Smooth muscle cell (in vitro differentiated cells): ENCODE measurements around the gene CLCN6. TPM values are rescaled to one million over a fixed set of nuclear protein-coding genes. Genes with fewer than 3 reads are reported as not detected.

ENCODE experiments used
- DNase-seq: peaks from one replicate; lab custom pipeline; 2025; ENCODE audit not compliant: unreplicated experiment; lab: John Stamatoyannopoulos, UW
- H2AFZ ChIP-seq: fragments of 200-600 bp; sonication (generic); 2 replicates; pipeline ENCODE4 v1.6.0; 2016; ENCODE audit warnings: antibody characterized with exemption, low read depth, mild to moderate bottlenecking
- H3F3A ChIP-seq: fragments of 200-600 bp; sonication (generic); 2 replicates; pipeline ENCODE4 v1.6.0; 2017; ENCODE audit warnings: antibody characterized with exemption, low read depth
- H3K27ac ChIP-seq: fragments of 200-600 bp; sonication (generic); 2 replicates; pipeline ENCODE4 v1.5.1; 2016; ENCODE audit warnings: low read depth, mild to moderate bottlenecking
- H3K27me3 ChIP-seq: fragments of 200-600 bp; sonication (generic); 2 replicates; pipeline ENCODE4 v1.6.1; 2016; ENCODE audit warnings: low read depth, mild to moderate bottlenecking
- H3K36me3 ChIP-seq: fragments of 200-600 bp; sonication (generic); 2 replicates; pipeline ENCODE4 v1.5.1; 2016; ENCODE audit warnings: low read depth
- H3K4me1 ChIP-seq: fragments of 200-600 bp; sonication (generic); 2 replicates; pipeline ENCODE4 v1.5.1; 2016; ENCODE audit warnings: low read depth
- H3K4me2 ChIP-seq: fragments of 200-600 bp; sonication (generic); 2 replicates; pipeline ENCODE4 v1.6.0; 2016; ENCODE audit warnings: mild to moderate bottlenecking
- H3K4me3 ChIP-seq: fragments of 200-600 bp; sonication (generic); 2 replicates; pipeline ENCODE4 v1.5.1; 2016; ENCODE audit warnings: mild to moderate bottlenecking
- H3K79me2 ChIP-seq: fragments of 200-600 bp; sonication (generic); 2 replicates; pipeline ENCODE4 v1.6.0; 2016; ENCODE audit warnings: low read depth, mild to moderate bottlenecking
- H3K9ac ChIP-seq: fragments of 200-600 bp; sonication (generic); 2 replicates; pipeline ENCODE4 v1.6.0; 2016; ENCODE audit warnings: low read depth
- H3K9me3 ChIP-seq: fragments of 200-600 bp; sonication (generic); replicated peaks from 2 replicates; pipeline ENCODE4 v1.5.1; 2016; ENCODE audit warnings: low read depth
- H4K20me1 ChIP-seq: fragments of 200-600 bp; sonication (generic); 2 replicates; pipeline ENCODE4 v1.6.0; 2016; ENCODE audit warnings: low read depth
- WGBS: methylation state at CpG from one replicate; pipeline ENCODE4 v1.1.7; 2016; ENCODE audit warnings: low lambda C conversion rate; 5-methylcytosine and 5-hydroxymethylcytosine counted together
- polyA plus RNA-seq: library from polyadenylated mRNA; unstranded; fragments of >200 nt; fragmentation: Nextera tagmentation; extraction: Ambion mirVana; gene quantifications from 2 replicates; pipeline ENCODE4 v1.2.1, GENCODE V29; 2016
- total RNA-seq: library from RNA; depleted of rRNA; stranded (reverse); fragments of >200 nt; gene quantifications from 2 replicates; pipeline ENCODE4 v1.2.3, GENCODE V29; 2014
- TF ChIP-seq, protein P1 (sequence below): fragments of 200-600 bp; sonication (generic); IDR thresholded peaks from 2 replicates; pipeline ENCODE4 v1.5.1; 2017; ENCODE audit warnings: borderline replicate concordance, mild to moderate bottlenecking, antibody characterized with exemption; ENCODE audit not compliant: insufficient read depth, poor library complexity, severe bottlenecking

CLCN6 gene
- total and polyA plus RNA-seq, 2 experiments from 2014 or later: 9.9 to 13.6 TPM

GRCh38 chr1:11795238-11795890, 10.6 kb upstream of the CLCN6 start:
- H3K36me3 ChIP-seq: no peaks in the 10 kb centered on the region
- no peaks in the 10 kb centered on the region for H3K9me3 ChIP-seq
- no peak overlapping the region for H3K4me2 ChIP-seq
- H3K79me2 ChIP-seq: no peaks in the 10 kb centered on the region
- H3K27ac ChIP-seq: no peak overlapping the region
- H3K9ac ChIP-seq: no peak overlapping the region
- no peak overlapping the region for H2AFZ ChIP-seq
- no peak for DNase-seq
- TF ChIP-seq, protein P1, sequence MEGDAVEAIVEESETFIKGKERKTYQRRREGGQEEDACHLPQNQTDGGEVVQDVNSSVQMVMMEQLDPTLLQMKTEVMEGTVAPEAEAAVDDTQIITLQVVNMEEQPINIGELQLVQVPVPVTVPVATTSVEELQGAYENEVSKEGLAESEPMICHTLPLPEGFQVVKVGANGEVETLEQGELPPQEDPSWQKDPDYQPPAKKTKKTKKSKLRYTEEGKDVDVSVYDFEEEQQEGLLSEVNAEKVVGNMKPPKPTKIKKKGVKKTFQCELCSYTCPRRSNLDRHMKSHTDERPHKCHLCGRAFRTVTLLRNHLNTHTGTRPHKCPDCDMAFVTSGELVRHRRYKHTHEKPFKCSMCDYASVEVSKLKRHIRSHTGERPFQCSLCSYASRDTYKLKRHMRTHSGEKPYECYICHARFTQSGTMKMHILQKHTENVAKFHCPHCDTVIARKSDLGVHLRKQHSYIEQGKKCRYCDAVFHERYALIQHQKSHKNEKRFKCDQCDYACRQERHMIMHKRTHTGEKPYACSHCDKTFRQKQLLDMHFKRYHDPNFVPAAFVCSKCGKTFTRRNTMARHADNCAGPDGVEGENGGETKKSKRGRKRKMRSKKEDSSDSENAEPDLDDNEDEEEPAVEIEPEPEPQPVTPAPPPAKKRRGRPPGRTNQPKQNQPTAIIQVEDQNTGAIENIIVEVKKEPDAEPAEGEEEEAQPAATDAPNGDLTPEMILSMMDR: no peak
- H3F3A ChIP-seq: no peaks in the 10 kb centered on the region
- H4K20me1 ChIP-seq: no peaks in the 10 kb centered on the region
- WGBS: 89% methylated on average over 14 of the region's 14 CpGs
- no peak overlapping the region for H3K4me3 ChIP-seq
- H3K4me1 ChIP-seq: peaks cover 2% of the 10 kb centered on the region
- H3K27me3 ChIP-seq: no peaks in the 10 kb centered on the region

DNA sequence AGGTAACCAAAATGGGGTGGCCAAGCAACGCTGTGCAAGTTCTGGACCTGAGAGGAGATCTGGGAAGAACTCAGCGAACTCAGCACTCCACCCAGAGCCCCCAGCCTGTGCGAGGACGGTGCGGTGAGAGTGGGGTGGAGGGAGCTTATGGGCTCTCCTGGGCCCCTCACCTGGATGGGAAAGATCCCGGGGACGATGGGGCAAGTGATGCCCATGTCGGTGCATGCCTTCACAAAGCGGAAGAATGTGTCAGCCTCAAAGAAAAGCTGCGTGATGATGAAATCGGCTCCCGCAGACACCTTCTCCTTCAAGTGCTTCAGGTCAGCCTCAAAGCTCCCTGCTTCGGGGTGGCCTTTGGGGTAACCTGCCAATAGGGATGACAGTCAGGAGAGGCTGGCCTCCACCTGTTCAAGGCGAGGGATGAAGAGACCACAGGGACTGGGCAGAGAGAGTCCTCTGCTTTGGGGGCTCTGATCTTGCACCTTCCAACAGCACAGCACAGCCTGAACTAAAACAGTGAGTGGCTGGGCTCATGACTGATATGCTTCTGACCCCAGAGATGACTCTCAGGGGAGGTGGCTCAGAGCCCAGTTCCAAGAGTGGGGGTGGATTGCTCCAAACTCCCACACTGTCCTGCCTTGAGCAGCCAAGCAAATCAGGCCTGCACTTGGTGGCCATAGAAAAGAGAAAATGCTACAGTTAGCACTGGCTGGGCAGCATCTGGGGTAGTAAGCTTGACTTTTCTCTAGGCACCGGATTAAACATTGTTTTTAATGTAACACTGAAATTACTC, 9.8 kb upstream of the CLCN6 start:
- no peaks in the 10 kb centered on the region for H3K79me2 ChIP-seq
- DNase-seq: no peak
- H3K9ac ChIP-seq: no peak overlapping the region
- H3K4me1 ChIP-seq: peaks cover 2% of the 10 kb centered on the region
- WGBS: 94% methylated on average over 15 of the region's 15 CpGs
- H3K27ac ChIP-seq: no peak overlapping the region
- no peak overlapping the region for H2AFZ ChIP-seq
- H3K4me3 ChIP-seq: no peak overlapping the region
- H3K27me3 ChIP-seq: no peaks in the 10 kb centered on the region
- H4K20me1 ChIP-seq: no peaks in the 10 kb centered on the region
- no peaks in the 10 kb centered on the region for H3K9me3 ChIP-seq
- H3K36me3 ChIP-seq: no peaks in the 10 kb centered on the region
- H3K4me2 ChIP-seq: no peak overlapping the region
- no peaks in the 10 kb centered on the region for H3F3A ChIP-seq
- TF ChIP-seq, protein P1: no peak

GRCh38 chr1:11797525-11798216, 8.3 kb upstream of the CLCN6 start:
- no peaks in the 10 kb centered on the region for H3K79me2 ChIP-seq
- no peak overlapping the region for H3K27ac ChIP-seq
- H2AFZ ChIP-seq: no peak overlapping the region
- no peaks in the 10 kb centered on the region for H3K36me3 ChIP-seq
- DNase-seq: no peak
- no peaks in the 10 kb centered on the region for H3K27me3 ChIP-seq
- TF ChIP-seq, protein P1: no peak
- H3F3A ChIP-seq: no peaks in the 10 kb centered on the region
- no peak overlapping the region for H3K9ac ChIP-seq
- H3K4me3 ChIP-seq: no peak overlapping the region
- peaks cover 9% of the 10 kb centered on the region for H3K4me1 ChIP-seq
- 92% methylated on average over 6 of the region's 6 CpGs for WGBS
- H3K9me3 ChIP-seq: no peaks in the 10 kb centered on the region
- no peaks in the 10 kb centered on the region for H4K20me1 ChIP-seq
- H3K4me2 ChIP-seq: no peak overlapping the region
